ENCODE results near the gene CSNK1G2.
A peak's percentile ranks its signal among the peaks of the same experiment; 100 is the strongest.

The CSNK1G2 gene

DNA sequence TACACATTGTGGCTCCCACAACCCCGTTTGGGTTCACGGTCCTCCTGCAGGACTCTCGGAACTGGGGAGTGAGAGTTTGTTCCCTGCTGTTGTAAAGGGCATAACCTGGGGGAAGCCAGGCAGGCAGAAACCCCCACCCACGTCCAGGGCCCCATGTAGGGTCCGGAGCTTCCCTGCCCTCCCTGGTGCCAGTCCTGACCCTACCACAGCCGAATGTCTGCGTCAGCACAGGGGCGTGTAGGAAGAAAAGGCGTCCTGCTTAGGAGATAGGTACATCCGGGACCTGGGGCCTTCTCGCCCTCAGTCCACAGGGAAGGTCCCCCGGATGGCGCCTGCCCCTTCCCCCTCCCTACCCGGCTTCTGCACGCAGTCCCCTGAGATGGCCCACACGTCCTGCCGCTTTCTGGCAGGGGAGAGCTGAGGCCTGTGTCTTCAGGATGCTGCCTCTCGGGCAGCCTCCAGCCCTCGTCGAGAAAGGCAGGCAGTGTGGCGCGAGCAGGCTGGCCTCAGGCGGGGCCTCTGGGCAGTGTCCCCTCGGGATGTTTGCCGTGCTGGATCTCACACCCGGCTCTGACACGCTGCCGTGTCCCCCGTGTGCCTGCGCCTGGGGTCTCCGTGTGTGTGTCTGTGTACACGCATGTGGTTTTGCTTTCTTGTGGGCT, 19.1 kb downstream of the CSNK1G2 start:
- Histone ChIP-seq H3K36me3 (ENCODE audit: insufficient read depth, insufficient read length, low read length) (peaks cover 51% of the 10 kb centered on the region), H3K9me3 (ENCODE audit: insufficient read depth, low read length) (no peaks in the 10 kb centered on the region), H3K4me3 (ENCODE audit: insufficient read length, low read depth) (no peak overlapping the region), H3K4me1 (ENCODE audit: insufficient read depth, insufficient read length) (peaks cover 11% of the 10 kb centered on the region), H3K27me3 (ENCODE audit: insufficient read depth, insufficient read length) (no peaks in the 10 kb centered on the region), H3K9ac (ENCODE audit: insufficient read length, low read depth) (no peak overlapping the region)
- no peak for DNase-seq (ENCODE audit: low read depth, low spot score)
- TF ChIP-seq ZNF274 (IDR thresholded peaks at IDR 0.05; ENCODE audit: low read depth, low read length) (no peak), SUZ12 (IDR thresholded peaks at IDR 0.05; ENCODE audit: extremely low read depth, insufficient read depth, insufficient read length) (no peak), YY1 (IDR thresholded peaks at IDR 0.05; ENCODE audit: insufficient read depth, insufficient read length) (no peak)

DNA sequence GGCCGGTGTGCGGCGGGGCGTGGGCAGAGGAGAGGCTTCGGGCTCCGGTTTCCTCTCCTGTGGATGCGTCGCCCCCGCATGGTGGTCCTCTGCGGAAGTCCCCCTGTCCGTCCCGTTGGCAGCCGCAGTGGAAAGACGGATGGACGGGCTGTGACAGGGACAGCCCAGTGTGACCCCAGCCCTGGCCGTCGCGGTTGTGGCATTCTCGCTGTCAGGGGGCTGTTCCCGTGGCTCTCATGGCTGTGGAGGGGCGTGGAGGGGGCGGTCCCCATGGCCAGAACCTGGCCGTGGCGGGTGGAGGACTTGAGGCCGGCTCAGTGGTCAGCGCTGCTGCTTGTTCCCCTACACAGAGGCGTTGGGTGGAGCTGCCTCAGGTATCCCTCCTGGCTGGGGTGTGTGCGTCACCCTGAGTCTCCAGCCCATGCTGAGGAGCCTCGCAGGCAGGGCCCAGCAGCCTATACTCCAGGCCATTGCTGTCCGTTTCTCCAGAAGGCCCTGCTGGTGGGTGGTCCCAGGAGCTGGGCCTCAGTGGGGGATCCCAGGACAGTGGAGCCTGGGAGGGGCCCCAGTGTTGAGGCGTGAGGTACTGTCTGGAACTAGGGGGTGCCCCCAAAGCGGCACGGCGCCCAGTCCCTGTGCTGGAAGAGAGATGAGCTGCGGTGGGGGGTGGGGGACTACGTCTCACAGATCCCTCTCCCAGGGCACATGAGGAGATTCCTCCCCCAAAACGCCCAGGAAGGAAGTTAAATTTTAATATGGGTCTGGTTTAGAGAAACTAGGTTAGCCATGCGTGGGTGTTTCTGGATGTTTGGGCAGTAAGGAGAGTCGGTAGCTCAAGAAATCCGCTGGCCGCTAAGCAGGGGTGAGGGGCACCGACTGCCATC, 20.3 kb downstream of the CSNK1G2 start:
- H3K4me3 ChIP-seq (ENCODE audit: insufficient read length, low read depth) = no peak overlapping the region
- no peaks in the 10 kb centered on the region for H3K27me3 ChIP-seq (ENCODE audit: insufficient read depth, insufficient read length)
- TF ChIP-seq ZNF274 (IDR thresholded peaks at IDR 0.05; ENCODE audit: low read depth, low read length) (no peak), SUZ12 (IDR thresholded peaks at IDR 0.05; ENCODE audit: extremely low read depth, insufficient read depth, insufficient read length) (no peak), YY1 (IDR thresholded peaks at IDR 0.05; ENCODE audit: insufficient read depth, insufficient read length) (no peak)
- peaks cover 48% of the 10 kb centered on the region for H3K36me3 ChIP-seq (ENCODE audit: insufficient read depth, insufficient read length, low read length)
- no peaks in the 10 kb centered on the region for H3K9me3 ChIP-seq (ENCODE audit: insufficient read depth, low read length)
- H3K4me1 ChIP-seq (ENCODE audit: insufficient read depth, insufficient read length) = peaks cover 3% of the 10 kb centered on the region
- H3K9ac ChIP-seq (ENCODE audit: insufficient read length, low read depth) = no peak overlapping the region
- DNase-seq (ENCODE audit: low read depth, low spot score) = no peak

DNA sequence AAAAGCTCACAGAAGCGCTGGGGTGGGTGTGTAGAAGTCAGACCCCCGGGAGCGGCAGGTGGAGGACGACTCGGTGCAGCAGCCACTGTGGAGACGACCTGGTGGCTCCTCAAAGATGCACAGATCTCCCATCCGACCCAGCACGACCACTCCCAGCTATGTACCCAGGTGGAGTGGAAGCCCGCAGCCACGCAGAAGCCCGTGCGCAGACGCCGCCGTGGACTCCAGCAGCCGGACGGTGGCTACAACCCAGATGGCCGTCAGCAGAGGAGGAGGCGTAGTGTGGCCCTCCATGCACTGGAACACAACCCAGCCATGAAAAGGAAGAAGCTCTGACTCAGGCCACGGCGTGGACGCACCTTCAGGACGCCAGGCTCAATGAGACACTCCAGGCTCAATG, 21.7 kb downstream of the CSNK1G2 start:
- TF ChIP-seq SUZ12 (IDR thresholded peaks at IDR 0.05; ENCODE audit: extremely low read depth, insufficient read depth, insufficient read length) = no peak
- no peak for TF ChIP-seq YY1 (IDR thresholded peaks at IDR 0.05; ENCODE audit: insufficient read depth, insufficient read length)
- TF ChIP-seq ZNF274 (IDR thresholded peaks at IDR 0.05; ENCODE audit: low read depth, low read length) = no peak
- H3K36me3 ChIP-seq (ENCODE audit: insufficient read depth, insufficient read length, low read length) = peaks cover 42% of the 10 kb centered on the region
- H3K9ac ChIP-seq (ENCODE audit: insufficient read length, low read depth) = no peak overlapping the region
- no peaks in the 10 kb centered on the region for H3K4me1 ChIP-seq (ENCODE audit: insufficient read depth, insufficient read length)
- H3K27me3 ChIP-seq (ENCODE audit: insufficient read depth, insufficient read length) = no peaks in the 10 kb centered on the region
- no peak for DNase-seq (ENCODE audit: low read depth, low spot score)
- no peaks in the 10 kb centered on the region for H3K9me3 ChIP-seq (ENCODE audit: insufficient read depth, low read length)
- H3K4me3 ChIP-seq (ENCODE audit: insufficient read length, low read depth) = no peak overlapping the region

DNA sequence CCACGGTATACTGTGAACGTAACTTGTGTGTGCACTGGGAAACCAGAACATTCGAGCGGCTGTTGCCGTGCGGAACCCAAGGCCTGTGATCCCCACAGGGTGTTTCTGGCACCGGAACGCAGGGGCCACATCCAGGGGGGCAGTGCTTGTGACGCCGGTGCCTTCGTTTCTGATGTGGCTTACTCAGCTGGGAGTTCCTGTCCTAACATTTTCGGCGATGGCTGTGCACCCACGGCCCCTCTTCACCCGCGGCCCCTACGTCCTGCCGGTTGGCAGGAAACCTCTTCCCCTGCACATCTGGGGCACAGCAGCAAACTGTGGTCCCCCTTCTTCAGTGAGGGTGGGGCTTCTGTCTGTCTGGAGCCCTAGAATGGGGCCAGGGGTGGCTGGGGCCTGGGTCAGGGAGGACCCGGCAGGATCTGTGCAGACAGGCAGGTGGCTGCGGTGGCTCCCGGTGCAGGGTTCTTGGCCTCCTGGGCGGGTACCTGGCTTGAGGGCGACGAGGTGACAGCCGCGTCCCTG, 26.2 kb downstream of the CSNK1G2 start:
- peaks cover 59% of the 10 kb centered on the region for H3K36me3 ChIP-seq (ENCODE audit: insufficient read depth, insufficient read length, low read length)
- no peak overlapping the region for H3K9ac ChIP-seq (ENCODE audit: insufficient read length, low read depth)
- no peak overlapping the region for H3K4me3 ChIP-seq (ENCODE audit: insufficient read length, low read depth)
- H3K9me3 ChIP-seq (ENCODE audit: insufficient read depth, low read length) = no peaks in the 10 kb centered on the region
- TF ChIP-seq ZNF274 (IDR thresholded peaks at IDR 0.05; ENCODE audit: low read depth, low read length) (no peak), SUZ12 (IDR thresholded peaks at IDR 0.05; ENCODE audit: extremely low read depth, insufficient read depth, insufficient read length) (no peak)
- H3K27me3 ChIP-seq (ENCODE audit: insufficient read depth, insufficient read length) = no peaks in the 10 kb centered on the region
- H3K4me1 ChIP-seq (ENCODE audit: insufficient read depth, insufficient read length) = peaks cover 2% of the 10 kb centered on the region
- no peak for DNase-seq (ENCODE audit: low read depth, low spot score)

DNA sequence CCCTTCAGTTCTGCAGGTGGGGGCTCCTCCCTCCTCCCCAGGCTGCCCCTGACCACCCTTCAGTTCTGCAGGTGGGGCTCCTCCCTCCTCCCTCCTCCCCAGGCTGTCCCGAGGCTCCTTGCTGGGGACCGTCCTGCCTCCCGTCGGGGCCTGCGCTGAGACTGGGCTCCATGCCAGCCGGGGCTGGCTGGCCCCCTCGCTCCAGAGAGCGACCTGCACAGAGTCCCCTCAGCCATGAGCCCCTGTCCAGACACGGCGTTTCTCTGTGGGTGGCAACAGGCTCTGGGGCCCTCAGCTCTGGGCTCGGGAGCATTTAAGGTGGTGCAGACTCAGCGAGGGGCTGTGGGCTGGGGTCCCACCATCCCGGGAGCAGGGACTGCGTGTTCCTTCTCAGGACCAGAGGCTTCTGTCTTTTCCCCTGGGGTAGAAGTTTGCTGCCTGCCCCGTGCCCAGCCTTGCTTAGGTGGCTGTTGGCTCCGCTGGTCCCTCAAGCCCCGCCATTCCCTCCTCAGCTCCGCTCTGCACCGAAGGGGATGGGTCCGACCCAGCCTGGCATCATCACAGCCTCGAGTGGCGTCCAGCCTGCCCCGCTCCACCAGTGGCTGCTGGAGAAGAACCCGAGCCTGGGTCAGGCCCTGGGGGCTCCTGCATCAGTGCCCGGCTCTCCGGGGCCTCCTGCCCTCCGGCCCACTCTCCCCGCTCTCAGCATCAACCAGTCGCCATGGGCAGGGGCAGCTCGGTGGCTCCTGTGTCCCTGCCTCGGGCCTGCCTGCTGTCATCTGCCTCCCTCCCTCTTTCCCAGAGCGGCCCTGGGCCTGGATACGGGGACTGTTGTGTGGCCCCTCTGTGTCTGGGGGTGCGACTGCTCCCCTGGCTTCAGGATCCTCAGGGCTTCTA, 27.6 kb downstream of the CSNK1G2 start:
- Histone ChIP-seq H3K36me3 (ENCODE audit: insufficient read depth, insufficient read length, low read length) (peaks cover 53% of the 10 kb centered on the region), H3K9me3 (ENCODE audit: insufficient read depth, low read length) (no peaks in the 10 kb centered on the region), H3K9ac (ENCODE audit: insufficient read length, low read depth) (peak overlapping the region; percentile 42), H3K4me3 (ENCODE audit: insufficient read length, low read depth) (no peak overlapping the region), H3K27me3 (ENCODE audit: insufficient read depth, insufficient read length) (no peaks in the 10 kb centered on the region), H3K4me1 (ENCODE audit: insufficient read depth, insufficient read length) (peaks cover 2% of the 10 kb centered on the region)
- TF ChIP-seq YY1 (IDR thresholded peaks at IDR 0.05; ENCODE audit: insufficient read depth, insufficient read length) = no peak
- no peak for TF ChIP-seq SUZ12 (IDR thresholded peaks at IDR 0.05; ENCODE audit: extremely low read depth, insufficient read depth, insufficient read length)
- no peak for TF ChIP-seq ZNF274 (IDR thresholded peaks at IDR 0.05; ENCODE audit: low read depth, low read length)
- no peak for DNase-seq (ENCODE audit: low read depth, low spot score)

DNA sequence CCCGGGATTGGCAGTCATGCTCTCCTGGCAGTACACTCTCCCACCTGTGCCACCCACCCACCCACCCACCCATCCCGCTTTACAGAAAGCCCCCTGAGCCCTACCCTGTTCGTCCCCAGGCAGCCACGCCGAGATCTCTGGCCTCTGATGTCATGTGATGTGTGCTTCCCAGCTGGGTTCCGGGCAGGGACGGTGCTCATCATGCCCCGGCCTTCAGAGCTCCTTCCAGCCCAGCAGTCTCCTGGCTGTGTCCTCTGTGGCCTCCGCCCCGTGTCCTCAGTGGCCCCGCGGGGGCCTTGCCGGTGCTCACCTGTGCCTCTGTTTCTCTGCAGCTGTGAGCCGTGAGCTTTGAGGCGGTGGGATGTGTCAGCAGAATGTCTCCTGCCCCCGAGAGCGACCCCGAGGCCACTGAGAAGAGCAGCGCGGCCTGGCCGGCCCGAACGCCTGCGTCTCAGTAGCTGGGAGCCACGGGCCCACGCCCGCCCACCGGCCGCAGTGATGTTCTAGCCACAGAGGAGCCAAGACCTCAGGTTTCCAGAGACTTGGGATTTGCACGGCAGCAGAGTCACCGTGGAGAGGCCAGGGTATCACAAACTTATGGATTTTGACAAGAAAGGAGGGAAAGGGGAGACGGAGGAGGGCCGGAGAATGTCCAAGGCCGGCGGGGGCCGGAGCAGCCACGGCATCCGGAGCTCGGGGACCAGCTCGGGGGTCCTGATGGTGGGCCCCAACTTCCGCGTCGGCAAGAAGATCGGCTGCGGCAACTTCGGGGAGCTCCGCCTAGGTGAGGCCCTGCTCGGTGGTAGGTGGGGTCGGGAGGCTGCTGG, 28.4 kb downstream of the CSNK1G2 start:
- TF ChIP-seq SUZ12 (IDR thresholded peaks at IDR 0.05; ENCODE audit: extremely low read depth, insufficient read depth, insufficient read length) = no peak
- TF ChIP-seq ZNF274 (IDR thresholded peaks at IDR 0.05; ENCODE audit: low read depth, low read length) = no peak
- TF ChIP-seq YY1 (IDR thresholded peaks at IDR 0.05; ENCODE audit: insufficient read depth, insufficient read length) = no peak
- peaks cover 53% of the 10 kb centered on the region for H3K36me3 ChIP-seq (ENCODE audit: insufficient read depth, insufficient read length, low read length)
- DNase-seq (ENCODE audit: low read depth, low spot score) = no peak
- H3K4me3 ChIP-seq (ENCODE audit: insufficient read length, low read depth) = no peak overlapping the region
- H3K9ac ChIP-seq (ENCODE audit: insufficient read length, low read depth) = no peak overlapping the region
- H3K9me3 ChIP-seq (ENCODE audit: insufficient read depth, low read length) = no peaks in the 10 kb centered on the region
- no peaks in the 10 kb centered on the region for H3K27me3 ChIP-seq (ENCODE audit: insufficient read depth, insufficient read length)
- peaks cover 2% of the 10 kb centered on the region for H3K4me1 ChIP-seq (ENCODE audit: insufficient read depth, insufficient read length)
